ENCODE data around the gene STAT5A. TPM values are rescaled to one million over a fixed set of nuclear protein-coding genes. Genes with fewer than 3 reads are reported as not detected.
A peak's percentile ranks its signal among the peaks of the same experiment; 100 is the strongest.

Gene STAT5A
- total and polyA plus RNA-seq, 9 of the 15 experiments (the other 6 are each of a cell fraction or from before 2014, with no cell fraction given), result 79.9 to 415 (median 196) TPM

DNA sequence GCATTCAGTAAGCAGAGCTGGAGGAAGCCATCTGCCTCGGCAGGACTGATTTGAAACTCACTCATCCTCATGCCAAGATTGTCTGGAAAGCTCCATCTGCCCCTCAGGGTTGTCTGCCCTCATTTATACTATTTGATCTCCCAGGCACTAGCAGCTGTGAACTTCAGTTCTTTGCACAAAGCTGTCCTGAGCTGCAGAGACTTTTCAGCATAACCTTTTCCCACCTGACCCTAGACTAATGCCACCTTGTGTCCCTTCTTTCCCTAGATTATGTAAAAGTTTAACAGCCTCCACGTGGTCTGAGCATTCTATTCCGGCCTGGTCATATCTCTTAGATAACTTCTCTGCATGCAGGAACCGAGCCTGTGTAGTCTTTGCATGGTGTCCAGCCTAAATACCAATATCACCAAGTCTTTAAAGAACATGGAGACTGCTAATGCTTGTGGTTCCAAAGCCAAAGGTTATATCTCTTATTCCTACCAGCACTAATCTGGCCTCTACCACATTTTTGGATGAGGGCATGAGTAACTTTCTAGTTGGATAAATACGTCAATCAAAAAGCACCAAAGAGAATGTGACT lies 29.1 kb downstream of the STAT5A start (continued):
- TF ChIP-seq, protein P1, sequence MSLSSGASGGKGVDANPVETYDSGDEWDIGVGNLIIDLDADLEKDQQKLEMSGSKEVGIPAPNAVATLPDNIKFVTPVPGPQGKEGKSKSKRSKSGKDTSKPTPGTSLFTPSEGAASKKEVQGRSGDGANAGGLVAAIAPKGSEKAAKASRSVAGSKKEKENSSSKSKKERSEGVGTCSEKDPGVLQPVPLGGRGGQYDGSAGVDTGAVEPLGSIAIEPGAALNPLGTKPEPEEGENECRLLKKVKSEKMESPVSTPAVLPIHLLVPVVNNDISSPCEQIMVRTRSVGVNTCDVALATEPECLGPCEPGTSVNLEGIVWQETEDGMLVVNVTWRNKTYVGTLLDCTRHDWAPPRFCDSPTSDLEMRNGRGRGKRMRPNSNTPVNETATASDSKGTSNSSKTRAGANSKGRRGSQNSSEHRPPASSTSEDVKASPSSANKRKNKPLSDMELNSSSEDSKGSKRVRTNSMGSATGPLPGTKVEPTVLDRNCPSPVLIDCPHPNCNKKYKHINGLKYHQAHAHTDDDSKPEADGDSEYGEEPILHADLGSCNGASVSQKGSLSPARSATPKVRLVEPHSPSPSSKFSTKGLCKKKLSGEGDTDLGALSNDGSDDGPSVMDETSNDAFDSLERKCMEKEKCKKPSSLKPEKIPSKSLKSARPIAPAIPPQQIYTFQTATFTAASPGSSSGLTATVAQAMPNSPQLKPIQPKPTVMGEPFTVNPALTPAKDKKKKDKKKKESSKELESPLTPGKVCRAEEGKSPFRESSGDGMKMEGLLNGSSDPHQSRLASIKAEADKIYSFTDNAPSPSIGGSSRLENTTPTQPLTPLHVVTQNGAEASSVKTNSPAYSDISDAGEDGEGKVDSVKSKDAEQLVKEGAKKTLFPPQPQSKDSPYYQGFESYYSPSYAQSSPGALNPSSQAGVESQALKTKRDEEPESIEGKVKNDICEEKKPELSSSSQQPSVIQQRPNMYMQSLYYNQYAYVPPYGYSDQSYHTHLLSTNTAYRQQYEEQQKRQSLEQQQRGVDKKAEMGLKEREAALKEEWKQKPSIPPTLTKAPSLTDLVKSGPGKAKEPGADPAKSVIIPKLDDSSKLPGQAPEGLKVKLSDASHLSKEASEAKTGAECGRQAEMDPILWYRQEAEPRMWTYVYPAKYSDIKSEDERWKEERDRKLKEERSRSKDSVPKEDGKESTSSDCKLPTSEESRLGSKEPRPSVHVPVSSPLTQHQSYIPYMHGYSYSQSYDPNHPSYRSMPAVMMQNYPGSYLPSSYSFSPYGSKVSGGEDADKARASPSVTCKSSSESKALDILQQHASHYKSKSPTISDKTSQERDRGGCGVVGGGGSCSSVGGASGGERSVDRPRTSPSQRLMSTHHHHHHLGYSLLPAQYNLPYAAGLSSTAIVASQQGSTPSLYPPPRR (CRISPR knock-in tag; IDR thresholded peaks at IDR 0.05; ENCODE audit: borderline replicate concordance), result no peak
- TF ChIP-seq HMG20A (CRISPR knock-in tag; conservative IDR thresholded peaks at IDR 0.05) (no peak), ZNF311 (CRISPR knock-in tag; IDR thresholded peaks at IDR 0.05) (peak; percentile 63; the same call in 1 of the 2 replicates), DMBX1 (CRISPR knock-in tag; IDR thresholded peaks at IDR 0.05; ENCODE audit: borderline replicate concordance) (peak; percentile 72; the same call in 1 of the 2 replicates), NR4A1 (CRISPR knock-in tag; IDR thresholded peaks at IDR 0.05) (peak; percentile 66; the same call in 1 of the 2 replicates), NR4A1 (tag; IDR thresholded peaks at IDR 0.05) (peak; percentile 67), ZNF431 (CRISPR knock-in tag; IDR thresholded peaks at IDR 0.05) (no peak), FIP1L1 (IDR thresholded peaks at IDR 0.05; ENCODE audit: low read depth, low read length, poor library complexity, severe bottlenecking) (no peak), PHF8 (IDR thresholded peaks at IDR 0.05; ENCODE audit: borderline replicate concordance, low read length) (no peak), TOE1 (IDR thresholded peaks at IDR 0.05; ENCODE audit: borderline replicate concordance) (peak; percentile 65; the same call in 1 of the 2 replicates), TOE1 (CRISPR knock-in tag; IDR thresholded peaks at IDR 0.05; ENCODE audit: borderline replicate concordance, low read depth) (no peak), ZBED1 (IDR thresholded peaks at IDR 0.05) (peak; percentile 38; the same call in 1 of the 2 replicates), RNF2 (IDR thresholded peaks at IDR 0.05) (peak; percentile 50), CCNT2 (IDR thresholded peaks at IDR 0.05; ENCODE audit: borderline replicate concordance, extremely low read depth, insufficient read length, low read depth, low read length) (peak; percentile 8)
- TF ChIP-seq, protein P2, sequence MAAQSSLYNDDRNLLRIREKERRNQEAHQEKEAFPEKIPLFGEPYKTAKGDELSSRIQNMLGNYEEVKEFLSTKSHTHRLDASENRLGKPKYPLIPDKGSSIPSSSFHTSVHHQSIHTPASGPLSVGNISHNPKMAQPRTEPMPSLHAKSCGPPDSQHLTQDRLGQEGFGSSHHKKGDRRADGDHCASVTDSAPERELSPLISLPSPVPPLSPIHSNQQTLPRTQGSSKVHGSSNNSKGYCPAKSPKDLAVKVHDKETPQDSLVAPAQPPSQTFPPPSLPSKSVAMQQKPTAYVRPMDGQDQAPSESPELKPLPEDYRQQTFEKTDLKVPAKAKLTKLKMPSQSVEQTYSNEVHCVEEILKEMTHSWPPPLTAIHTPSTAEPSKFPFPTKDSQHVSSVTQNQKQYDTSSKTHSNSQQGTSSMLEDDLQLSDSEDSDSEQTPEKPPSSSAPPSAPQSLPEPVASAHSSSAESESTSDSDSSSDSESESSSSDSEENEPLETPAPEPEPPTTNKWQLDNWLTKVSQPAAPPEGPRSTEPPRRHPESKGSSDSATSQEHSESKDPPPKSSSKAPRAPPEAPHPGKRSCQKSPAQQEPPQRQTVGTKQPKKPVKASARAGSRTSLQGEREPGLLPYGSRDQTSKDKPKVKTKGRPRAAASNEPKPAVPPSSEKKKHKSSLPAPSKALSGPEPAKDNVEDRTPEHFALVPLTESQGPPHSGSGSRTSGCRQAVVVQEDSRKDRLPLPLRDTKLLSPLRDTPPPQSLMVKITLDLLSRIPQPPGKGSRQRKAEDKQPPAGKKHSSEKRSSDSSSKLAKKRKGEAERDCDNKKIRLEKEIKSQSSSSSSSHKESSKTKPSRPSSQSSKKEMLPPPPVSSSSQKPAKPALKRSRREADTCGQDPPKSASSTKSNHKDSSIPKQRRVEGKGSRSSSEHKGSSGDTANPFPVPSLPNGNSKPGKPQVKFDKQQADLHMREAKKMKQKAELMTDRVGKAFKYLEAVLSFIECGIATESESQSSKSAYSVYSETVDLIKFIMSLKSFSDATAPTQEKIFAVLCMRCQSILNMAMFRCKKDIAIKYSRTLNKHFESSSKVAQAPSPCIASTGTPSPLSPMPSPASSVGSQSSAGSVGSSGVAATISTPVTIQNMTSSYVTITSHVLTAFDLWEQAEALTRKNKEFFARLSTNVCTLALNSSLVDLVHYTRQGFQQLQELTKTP (IDR thresholded peaks at IDR 0.05; ENCODE audit: low read depth in 1 of 2, partially characterized antibody in 2 of 2), result peak in 1 of 2 experiments; percentile 37

Data from K562 (cell line).